GM21529 (cell line): ENCODE measurements around the gene INPP5F.
"Not testable (repeated sequence)": the region's sequence is repeated elsewhere in the genome, so short reads cannot be mapped to it uniquely, and the experiment has no call there.

Experiments used
- ATAC-seq: cut with Tn5 transposase; IDR thresholded peaks from one replicate; pipeline ENCODE4 v1.9.1; 2021; ENCODE audit not compliant: unreplicated experiment

Gene INPP5F

DNA sequence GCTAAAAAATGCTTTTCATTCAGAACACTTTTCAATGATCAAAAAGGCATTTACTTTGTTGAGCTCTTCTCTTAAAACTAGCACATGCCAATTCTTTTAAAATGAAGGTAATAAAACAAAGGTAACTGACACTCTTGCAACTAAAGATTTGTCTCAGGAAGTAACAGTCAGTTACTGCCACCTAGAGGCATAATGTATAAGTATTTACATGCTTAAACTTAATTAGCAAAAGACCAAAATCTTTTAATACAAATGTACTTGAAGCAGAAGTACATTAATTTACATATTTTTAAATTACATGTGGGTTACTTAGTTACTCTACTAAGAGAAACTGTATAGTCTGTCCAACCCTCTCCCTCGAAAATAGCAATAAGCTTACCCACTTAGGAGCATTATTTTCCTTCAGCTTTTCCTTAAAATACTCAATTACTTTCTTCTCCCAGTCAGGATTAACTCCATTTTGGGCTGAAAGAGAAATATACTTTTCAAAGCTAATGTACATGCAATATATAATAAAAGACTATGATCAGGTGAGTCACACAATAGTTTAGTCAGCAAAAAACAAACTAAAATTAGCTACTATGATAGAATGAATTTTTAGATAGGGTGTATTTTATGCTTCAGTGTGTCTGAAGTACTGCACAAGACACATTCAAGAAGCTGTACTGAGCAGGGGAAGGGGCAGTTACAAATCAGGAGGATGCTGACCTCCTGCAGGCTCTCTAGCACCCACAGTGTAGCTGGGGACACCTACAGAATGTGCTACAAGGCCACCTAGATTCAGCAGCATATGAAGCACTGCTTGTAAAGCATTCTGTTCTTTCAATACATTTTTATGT is 133.8 kb downstream of the INPP5F start:
- ATAC-seq = peak; percentile 43

DNA sequence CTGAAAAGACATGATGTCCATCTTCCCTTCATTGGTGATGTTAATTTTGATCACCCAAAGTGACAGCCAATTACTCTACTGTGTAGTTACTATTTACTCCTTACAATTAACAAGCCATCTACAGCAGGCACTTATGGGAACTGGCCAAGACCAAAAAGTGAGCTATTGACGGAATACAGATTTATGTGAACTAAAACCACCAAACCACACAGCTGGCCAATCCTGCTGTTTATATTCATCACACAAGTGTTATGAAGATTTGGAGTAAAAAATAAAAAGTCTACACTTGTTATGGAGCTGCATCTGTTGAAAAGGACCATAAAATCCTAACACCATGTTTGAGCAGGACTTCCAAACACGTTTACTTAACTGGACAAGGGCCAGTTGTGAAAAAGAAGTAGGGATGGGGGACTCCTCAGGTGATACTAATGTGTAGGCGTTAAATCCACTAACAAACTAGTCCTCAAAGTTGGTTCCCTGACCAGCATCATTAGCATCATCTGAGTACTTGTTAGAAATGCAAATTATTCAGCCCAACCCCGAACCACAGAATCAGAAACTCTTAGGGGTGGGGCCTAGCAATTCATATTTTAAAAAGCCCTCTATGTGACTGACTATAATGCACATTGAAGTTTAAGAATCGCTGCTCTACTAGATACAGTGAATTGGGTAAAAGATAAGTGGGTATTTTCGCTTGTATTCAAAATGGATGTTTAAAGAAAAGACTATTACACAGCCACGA is 135.2 kb downstream of the INPP5F start:
- peak; percentile 51 for ATAC-seq

DNA sequence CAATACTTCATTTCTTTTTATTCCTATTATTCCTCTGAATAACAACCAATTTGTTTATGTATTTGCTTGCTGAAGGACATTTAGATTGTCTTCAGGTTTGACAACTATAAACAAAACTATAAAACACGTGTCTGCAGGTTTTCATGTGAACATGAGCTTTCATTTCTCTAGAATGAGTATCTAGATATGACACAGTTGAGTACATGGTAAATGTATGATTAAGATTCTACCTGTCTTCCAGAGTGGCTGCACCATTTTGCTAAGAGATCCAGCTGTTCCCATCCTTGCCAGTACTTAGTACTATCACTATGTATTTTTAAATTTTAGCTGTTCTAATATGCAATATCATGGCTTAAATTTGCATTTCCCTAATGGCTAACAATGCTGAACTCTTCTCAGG is 136.7 kb downstream of the INPP5F start:
- ATAC-seq = no peak

DNA sequence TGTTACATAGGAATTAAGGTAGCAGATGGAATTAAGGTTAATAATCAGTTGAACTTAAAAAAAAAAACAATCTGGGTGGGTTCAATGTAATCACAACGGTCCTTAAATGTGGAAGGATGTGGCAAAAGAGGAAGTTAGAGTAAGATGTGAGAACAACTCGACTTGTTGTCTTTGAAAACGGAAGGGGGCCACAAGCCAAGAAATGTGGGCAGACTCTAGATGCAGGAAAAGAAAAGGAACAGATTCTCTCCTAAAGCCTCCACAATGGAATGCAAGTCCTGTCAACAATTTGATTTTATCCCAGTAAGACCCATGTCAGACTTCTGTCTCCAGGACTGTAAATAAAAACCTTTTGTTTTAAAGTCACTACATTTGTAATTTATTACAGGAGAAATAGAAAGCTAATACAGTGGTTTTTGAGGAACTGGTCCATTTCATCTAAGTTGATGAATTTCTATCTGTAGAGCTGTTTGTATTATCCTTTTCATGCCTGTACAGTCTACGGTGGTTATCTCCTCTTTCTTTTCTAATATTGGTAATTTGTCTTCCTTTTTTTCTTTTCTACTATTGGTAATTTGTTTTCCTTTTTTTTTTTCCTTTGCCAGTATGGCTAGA is 138.2 kb downstream of the INPP5F start:
- no peak for ATAC-seq

DNA sequence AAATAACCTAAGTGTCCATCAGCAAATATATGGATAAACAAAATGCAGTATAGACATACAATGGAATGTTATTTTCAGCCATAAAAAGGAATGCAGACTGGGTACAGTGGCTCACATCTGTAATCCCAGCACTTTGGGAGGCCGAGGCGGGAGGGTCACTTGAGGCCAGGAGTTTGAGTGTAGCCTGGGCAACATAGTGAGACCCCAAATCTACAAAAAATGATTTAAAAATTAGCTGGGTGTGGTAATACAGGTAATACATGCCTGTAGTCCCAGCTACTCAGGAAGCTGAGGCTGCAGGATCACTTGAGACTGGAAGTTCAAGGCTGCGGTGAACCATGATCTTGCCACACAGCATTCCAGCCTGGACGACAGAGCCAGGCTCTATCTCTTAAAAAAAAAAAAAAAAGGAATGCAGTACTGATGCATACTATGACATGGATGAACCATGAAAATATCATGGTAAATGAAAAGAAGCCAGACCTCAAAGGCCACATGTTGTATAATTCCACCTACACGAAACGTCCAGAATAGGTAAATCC is 139.9 kb downstream of the INPP5F start:
- ATAC-seq = no peak

DNA sequence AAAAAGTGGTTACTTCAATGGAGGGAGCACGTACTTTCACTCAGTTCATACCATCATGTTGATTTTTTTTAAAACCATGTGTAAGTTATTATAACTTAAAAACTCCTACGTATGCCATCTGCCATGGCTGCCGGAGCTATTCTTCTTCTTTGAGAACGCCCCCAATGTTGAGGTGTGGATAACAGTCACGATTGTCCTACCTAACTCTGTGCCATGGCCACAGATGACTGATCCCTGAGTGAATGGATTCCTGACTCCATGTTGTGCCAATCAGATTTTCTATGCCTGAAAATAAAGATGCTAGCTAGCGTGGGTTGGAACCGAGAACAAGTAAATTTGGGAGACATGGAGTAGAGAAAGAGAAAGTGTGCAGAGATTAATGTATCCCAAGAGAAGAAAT is 141.5 kb downstream of the INPP5F start:
- no peak for ATAC-seq

DNA sequence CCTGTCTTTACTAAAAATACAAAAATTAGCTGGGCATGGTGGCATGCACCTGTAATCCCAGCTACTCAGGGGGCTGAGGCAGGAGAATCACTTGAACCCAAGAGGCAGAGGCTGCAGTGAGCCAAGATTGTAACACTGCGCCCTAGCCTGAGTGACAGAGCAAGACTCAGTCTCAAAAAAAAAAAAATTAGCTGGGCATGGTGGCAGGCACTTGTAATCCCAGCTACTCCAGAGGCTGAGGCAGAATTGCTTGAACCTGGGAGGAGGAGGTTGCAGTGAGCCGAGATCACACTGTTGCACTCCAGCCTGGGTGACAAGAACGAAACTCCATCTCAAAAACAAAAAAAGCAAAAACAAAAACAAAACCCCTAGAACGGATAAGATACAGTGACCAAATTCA is 143.5 kb downstream of the INPP5F start:
- ATAC-seq = not testable (repeated sequence)

DNA sequence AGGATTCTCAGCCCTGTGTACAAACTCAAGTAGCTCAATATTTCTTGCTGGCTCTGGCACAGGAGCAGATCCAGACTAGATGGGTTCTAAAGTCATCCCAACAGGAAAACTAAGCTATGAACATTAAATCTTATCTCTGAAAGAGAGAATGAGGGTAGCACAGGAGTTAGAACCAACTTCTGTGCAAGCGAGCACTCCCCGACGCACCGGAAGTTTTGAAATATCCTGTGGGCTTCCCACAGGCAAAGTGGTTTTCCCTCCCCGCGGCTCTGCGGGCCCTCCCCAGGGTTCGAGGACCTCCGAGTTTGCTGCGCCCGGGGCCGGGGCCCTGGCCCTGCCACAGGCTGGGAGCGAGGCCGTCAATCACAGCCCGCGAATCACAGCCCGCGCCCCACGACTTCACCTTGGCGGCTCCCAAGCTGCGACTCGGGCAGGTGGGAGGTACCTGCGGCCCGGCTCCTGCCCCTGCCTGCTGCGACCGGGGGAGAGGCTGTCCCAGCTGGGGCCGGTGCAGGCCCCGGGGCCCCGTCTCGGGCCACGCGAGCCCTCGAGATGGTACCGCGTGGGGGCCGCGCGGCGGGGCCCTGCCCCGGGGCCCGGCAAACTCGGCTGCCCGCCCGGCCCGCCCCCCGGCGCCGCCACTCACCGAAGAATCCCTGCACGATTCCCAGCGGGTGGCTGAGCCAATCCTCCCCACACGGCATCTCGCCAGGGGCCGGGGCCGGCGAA is 146.2 kb downstream of the INPP5F start:
- ATAC-seq = peak; percentile 42

DNA sequence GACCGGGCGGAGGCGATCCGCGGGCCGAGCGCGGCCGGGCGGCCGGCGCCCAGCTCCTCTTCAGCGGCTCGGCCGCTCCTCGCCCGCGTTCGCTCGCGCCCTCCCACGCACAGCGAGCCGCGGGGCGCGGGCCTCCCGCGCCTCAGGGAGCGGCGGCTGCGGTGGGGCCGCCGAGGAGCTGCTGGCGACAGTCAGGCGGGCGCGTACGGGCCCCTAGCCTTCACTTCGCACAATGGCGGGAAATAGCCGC is 146.7 kb downstream of the INPP5F start, which contains the start of gene MCMBP:
MCMBP (minus strand) TSS at position 234 of the 250 bp plus-strand sequence. CDS start 259 bp downstream, outside the sequence.
- ATAC-seq = peak; percentile 20

DNA sequence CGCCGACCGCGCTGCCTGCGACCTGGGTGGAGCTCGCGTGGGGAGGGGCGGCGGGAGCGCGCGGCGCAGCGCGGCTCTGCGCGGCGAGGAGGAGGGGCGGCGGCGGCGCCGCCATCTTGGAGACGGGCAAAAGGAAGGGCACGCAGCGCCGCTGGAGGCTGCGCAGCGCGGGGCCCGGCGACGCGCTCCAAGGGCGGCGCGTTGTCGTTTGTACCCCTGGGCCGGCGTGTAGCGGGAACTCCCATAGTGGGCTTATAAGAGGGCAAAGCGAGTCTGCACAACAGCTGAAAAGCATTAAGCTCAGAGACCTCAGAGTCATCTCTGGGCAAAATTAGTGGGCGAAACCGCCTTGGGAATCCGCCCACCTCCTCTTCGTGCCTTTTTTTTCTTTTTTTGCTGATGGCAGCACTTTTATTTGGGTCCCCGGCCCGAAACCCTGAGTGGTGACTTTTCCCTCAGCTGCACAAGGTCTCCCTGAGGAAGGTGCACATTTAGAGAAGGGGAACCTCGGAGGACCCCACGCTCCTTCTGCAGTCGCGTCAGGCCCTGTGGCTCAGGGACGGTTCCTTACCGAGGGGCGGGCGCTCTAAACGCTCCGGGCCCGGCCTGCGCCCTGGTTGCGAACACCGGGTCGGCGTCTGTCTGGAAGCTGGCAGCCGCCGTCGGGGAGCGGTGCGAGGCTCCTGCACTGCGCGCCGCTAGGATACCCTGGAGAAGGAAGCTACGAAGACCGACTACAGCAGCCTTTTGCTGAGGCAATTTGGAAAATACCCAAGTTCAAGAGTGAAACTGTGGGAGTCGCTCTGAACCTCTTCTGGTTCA is 147.2 kb downstream of the INPP5F start:
- peak; percentile 88 for ATAC-seq

DNA sequence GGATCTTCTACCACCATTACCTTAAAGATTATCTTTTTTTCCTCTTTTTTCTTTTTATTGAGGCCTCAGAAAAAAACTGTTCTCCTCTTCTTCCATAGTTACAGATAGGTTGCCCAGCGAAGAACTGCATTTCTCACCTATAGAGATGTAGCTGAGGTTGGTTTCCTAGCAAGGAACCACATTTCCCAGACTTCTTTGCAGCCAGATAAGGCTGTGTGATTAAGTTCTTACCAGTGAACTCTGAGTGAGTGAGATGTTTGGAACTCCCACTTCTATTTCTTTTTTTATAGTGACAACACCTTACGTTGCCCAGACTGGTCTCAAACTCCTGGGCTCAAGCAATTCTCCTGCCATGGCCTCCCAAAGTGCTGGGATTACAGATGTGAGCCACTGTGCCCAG is 152.7 kb downstream of the INPP5F start:
- no peak for ATAC-seq
